ENCODE measurements around the gene PCDHGA2. TPM values are rescaled to one million over a fixed set of nuclear protein-coding genes. Genes with fewer than 3 reads are reported as not detected.
A peak's percentile ranks its signal among the peaks of the same experiment; 100 is the strongest.
"Not testable (repeated sequence)": the region's sequence is repeated elsewhere in the genome, so short reads cannot be mapped to it uniquely, and the experiment has no call there.

The PCDHGA2 gene
- total RNA-seq, 1 experiment from 2014 or later: not detected

DNA sequence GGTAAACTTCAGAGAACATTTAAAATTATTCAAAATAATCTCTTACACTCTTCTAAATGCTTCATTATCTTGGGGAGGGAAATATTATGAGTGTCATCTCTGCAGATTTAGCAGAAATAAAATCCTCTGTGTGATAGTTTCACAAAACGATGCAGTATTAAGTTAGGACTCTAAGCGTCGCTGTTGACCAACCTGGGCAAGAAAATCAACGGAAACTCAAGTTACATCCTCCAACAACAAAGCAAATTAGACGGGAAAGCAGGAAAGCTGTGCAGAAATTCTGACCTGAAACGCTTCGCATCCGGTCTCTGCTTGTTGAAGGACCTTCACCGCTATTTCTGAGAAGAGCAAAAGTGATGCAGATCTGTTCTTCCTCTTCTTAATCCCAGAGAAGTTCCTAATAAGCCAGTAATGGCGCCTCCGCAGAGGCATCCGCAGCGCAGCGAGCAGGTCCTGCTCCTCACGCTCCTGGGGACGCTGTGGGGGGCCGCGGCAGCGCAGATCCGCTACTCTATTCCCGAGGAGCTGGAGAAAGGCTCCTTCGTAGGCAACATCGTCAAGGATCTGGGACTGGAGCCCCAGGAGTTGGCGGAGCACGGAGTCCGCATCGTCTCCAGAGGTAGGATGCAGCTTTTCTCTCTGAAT lies 35.2 kb downstream of the PCDHGA2 start, which contains the start of gene PCDHGA6:
PCDHGA6 (plus strand) TSS at position 219 of the 645 bp plus-strand sequence; CDS start at position 412, 193 bp downstream.
- no peaks in the 10 kb centered on the region for H3K4me1 Mint-ChIP-seq (ENCODE audit: low read depth, unreplicated experiment)
- no peak within 1 kb of the TSS for H3K27ac Mint-ChIP-seq (ENCODE audit: unreplicated experiment)
- DNase-seq: no peak
- CTCF ChIA-PET: no interaction called here
- intact Hi-C loops (cut with micrococcal nuclease; ENCODE audit: unreplicated experiment): no loop called here
- BruUV-seq (replicated peaks): no TSS peak
- TF ChIP-seq CTCF (IDR thresholded peaks at IDR 0.05; ENCODE audit: unreplicated experiment): no peak
- peaks cover 9% of the 10 kb centered on the region for H3K9me3 Mint-ChIP-seq (ENCODE audit: low read depth, unreplicated experiment)
- no peak within 1 kb of the TSS for H3K4me3 Mint-ChIP-seq (ENCODE audit: low read depth, unreplicated experiment)
- no peaks in the 10 kb centered on the region for H3K27me3 Mint-ChIP-seq (ENCODE audit: unreplicated experiment)
- peaks cover 9% of the 10 kb centered on the region for H3K36me3 Mint-ChIP-seq (ENCODE audit: insufficient read depth, unreplicated experiment)

DNA sequence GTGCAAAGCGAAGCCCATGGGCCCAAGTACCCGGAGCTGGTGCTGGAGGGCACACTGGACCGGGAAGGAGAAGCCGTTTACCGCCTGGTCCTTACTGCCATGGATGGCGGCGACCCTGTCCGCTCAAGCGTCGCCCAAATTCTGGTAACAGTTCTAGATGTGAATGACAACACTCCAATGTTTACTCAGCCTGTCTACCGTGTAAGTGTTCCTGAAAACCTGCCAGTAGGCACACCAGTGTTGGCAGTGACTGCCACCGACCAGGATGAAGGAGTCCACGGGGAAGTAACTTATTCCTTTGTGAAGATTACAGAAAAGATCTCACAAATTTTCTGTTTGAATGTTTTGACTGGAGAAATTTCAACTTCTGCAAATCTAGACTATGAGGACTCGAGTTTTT lies 36.1 kb downstream of the PCDHGA2 start:
- CTCF ChIA-PET: no interaction called here
- Mint-ChIP-seq H3K9me3 (ENCODE audit: low read depth, unreplicated experiment) (peaks cover 9% of the 10 kb centered on the region), H3K4me3 (ENCODE audit: low read depth, unreplicated experiment) (no peak overlapping the region), H3K27ac (ENCODE audit: unreplicated experiment) (no peak overlapping the region), H3K4me1 (ENCODE audit: low read depth, unreplicated experiment) (no peaks in the 10 kb centered on the region), H3K27me3 (ENCODE audit: unreplicated experiment) (no peaks in the 10 kb centered on the region), H3K36me3 (ENCODE audit: insufficient read depth, unreplicated experiment) (peaks cover 9% of the 10 kb centered on the region)
- no peak for DNase-seq
- no TSS peak for BruUV-seq (replicated peaks)
- intact Hi-C loops (cut with micrococcal nuclease; ENCODE audit: unreplicated experiment): no loop called here
- no peak for TF ChIP-seq CTCF (IDR thresholded peaks at IDR 0.05; ENCODE audit: unreplicated experiment)

DNA sequence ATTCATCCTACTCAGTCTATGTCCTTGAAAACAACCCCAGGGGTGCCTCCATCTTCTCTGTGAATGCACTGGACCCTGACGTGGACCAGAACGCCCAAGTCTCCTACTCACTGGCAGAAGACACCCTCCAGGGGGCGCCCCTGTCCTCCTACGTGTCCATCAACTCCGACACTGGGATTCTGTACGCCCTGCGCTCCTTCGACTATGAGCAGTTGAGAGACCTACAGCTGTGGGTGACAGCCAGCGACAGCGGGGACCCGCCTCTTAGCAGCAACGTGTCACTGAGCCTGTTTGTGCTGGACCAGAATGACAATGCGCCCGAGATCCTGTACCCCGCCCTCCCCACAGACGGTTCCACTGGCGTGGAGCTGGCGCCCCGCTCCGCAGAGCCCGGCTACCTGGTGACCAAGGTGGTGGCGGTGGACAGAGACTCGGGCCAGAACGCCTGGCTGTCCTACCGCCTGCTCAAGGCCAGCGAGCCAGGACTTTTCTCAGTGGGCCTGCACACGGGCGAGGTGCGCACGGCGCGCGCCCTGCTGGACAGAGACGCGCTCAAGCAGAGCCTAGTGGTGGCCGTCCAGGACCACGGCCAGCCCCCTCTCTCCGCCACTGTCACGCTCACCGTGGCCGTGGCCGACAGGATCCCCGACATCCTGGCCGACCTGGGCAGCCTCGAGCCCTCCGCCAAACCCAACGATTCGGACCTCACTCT lies 37.0 kb downstream of the PCDHGA2 start:
- peaks cover 11% of the 10 kb centered on the region for H3K9me3 Mint-ChIP-seq (ENCODE audit: low read depth, unreplicated experiment)
- BruUV-seq (replicated peaks); DNase-seq; intact Hi-C loops (cut with micrococcal nuclease; ENCODE audit: unreplicated experiment); CTCF ChIA-PET; H3K4me1 Mint-ChIP-seq (ENCODE audit: low read depth, unreplicated experiment); H3K27ac Mint-ChIP-seq (ENCODE audit: unreplicated experiment); H3K36me3 Mint-ChIP-seq (ENCODE audit: insufficient read depth, unreplicated experiment); H3K4me3 Mint-ChIP-seq (ENCODE audit: low read depth, unreplicated experiment); H3K27me3 Mint-ChIP-seq (ENCODE audit: unreplicated experiment): not testable (repeated sequence)

GRCh38 chr5:141382469-141383294 lies 44.1 kb downstream of the PCDHGA2 start, which contains the start of gene PCDHGA7:
PCDHGA7 (plus strand) TSS chr5:141382742; CDS start chr5:141382900, 158 bp downstream.
- Mint-ChIP-seq H3K4me3 (ENCODE audit: low read depth, unreplicated experiment) (peak within 1 kb of the TSS; percentile 55), H3K4me1 (ENCODE audit: low read depth, unreplicated experiment) (no peaks in the 10 kb centered on the region), H3K27me3 (ENCODE audit: unreplicated experiment) (no peaks in the 10 kb centered on the region), H3K27ac (ENCODE audit: unreplicated experiment) (no peak within 1 kb of the TSS), H3K36me3 (ENCODE audit: insufficient read depth, unreplicated experiment) (peaks cover 4% of the 10 kb centered on the region), H3K9me3 (ENCODE audit: low read depth, unreplicated experiment) (peaks cover 5% of the 10 kb centered on the region)
- CTCF ChIA-PET: no interaction called here
- intact Hi-C loops (cut with micrococcal nuclease; ENCODE audit: unreplicated experiment): no loop called here
- DNase-seq: no peak
- BruUV-seq (replicated peaks): no TSS peak
- no peak for TF ChIP-seq CTCF (IDR thresholded peaks at IDR 0.05; ENCODE audit: unreplicated experiment)
